ENCODE measurements around the gene PPP4R4.

The PPP4R4 gene

GRCh38 chr14:94142836-94143235 is 31.3 kb upstream of the PPP4R4 start:
- H3K27me3 ChIP-seq = no peaks in the 10 kb centered on the region
- no peak for DNase-seq
- TF ChIP-seq CTCF (IDR thresholded peaks at IDR 0.05; ENCODE audit: low read depth, low read length) = no peak
- H3K36me3 ChIP-seq = no peaks in the 10 kb centered on the region
- H3K4me3 ChIP-seq (ENCODE audit: low read depth, low read length) = no peak overlapping the region
- no peaks in the 10 kb centered on the region for H3K9me3 ChIP-seq
- no peaks in the 10 kb centered on the region for H3K4me1 ChIP-seq

DNA sequence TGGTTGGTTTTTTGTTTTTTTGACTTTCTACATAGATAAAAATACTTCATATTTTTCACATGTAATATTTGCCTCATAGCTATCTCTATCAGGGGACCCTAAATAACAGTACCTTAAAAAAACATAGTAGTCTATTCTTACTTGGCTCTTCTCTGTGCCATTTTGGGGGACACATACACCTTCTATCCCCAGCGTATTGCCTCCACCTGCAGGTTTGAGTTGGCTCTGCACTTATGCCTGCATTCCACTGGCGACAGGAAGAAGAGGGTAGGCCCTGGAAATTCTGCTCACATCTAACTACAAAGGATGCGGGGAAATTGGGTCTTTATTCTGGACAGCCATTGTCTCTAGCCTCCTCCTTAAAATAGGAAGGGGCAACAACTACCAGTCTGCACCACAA is 30.9 kb upstream of the PPP4R4 start:
- no peaks in the 10 kb centered on the region for H3K27me3 ChIP-seq
- no peaks in the 10 kb centered on the region for H3K9me3 ChIP-seq
- DNase-seq = no peak
- H3K4me3 ChIP-seq (ENCODE audit: low read depth, low read length) = no peak overlapping the region
- H3K4me1 ChIP-seq = no peaks in the 10 kb centered on the region
- peak; percentile 55 for TF ChIP-seq CTCF (IDR thresholded peaks at IDR 0.05; ENCODE audit: low read depth, low read length)
- no peaks in the 10 kb centered on the region for H3K36me3 ChIP-seq

DNA sequence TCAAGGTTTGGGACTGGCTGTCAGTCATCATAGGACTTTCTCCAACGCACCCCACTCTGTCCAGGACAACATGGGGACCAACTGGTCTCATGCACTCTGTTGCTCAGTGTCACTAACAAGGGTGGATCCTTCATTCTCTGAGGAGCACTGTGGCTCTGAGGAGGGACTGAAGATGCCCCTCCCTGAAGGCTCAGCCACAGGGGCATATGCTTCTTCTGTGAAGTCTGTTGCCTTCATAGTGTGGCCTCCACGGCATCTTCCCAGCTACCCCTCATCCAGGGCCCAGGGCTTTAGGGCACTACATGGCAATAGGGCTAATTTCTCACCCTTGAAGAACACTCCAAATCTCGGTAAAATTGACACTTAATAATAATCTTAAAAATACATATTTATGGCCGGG is 30.4 kb upstream of the PPP4R4 start:
- Histone ChIP-seq H3K4me1 (no peaks in the 10 kb centered on the region), H3K9me3 (no peaks in the 10 kb centered on the region), H3K4me3 (ENCODE audit: low read depth, low read length) (no peak overlapping the region), H3K27me3 (no peaks in the 10 kb centered on the region), H3K36me3 (no peaks in the 10 kb centered on the region)
- DNase-seq = no peak
- TF ChIP-seq CTCF (IDR thresholded peaks at IDR 0.05; ENCODE audit: low read depth, low read length) = no peak

- TF ChIP-seq CTCF (IDR thresholded peaks at IDR 0.05; ENCODE audit: low read depth, low read length) = no peak
- Histone ChIP-seq H3K9me3 (no peaks in the 10 kb centered on the region), H3K4me3 (ENCODE audit: low read depth, low read length) (no peak overlapping the region), H3K27me3 (no peaks in the 10 kb centered on the region), H3K36me3 (no peaks in the 10 kb centered on the region), H3K4me1 (no peaks in the 10 kb centered on the region)
- DNase-seq = no peak
These were observed 29.4 kb upstream of the PPP4R4 start for GRCh38 chr14:94144765-94145164.

GRCh38 chr14:94145902-94146527 is 28.1 kb upstream of the PPP4R4 start:
- no peaks in the 10 kb centered on the region for H3K4me1 ChIP-seq
- DNase-seq = no peak
- no peak overlapping the region for H3K4me3 ChIP-seq (ENCODE audit: low read depth, low read length)
- no peaks in the 10 kb centered on the region for H3K36me3 ChIP-seq
- H3K9me3 ChIP-seq = no peaks in the 10 kb centered on the region
- no peaks in the 10 kb centered on the region for H3K27me3 ChIP-seq
- no peak for TF ChIP-seq CTCF (IDR thresholded peaks at IDR 0.05; ENCODE audit: low read depth, low read length)

- Histone ChIP-seq H3K4me3 (ENCODE audit: low read depth, low read length) (no peak overlapping the region), H3K9me3 (no peaks in the 10 kb centered on the region; the same call in 1 of the 2 replicates), H3K4me1 (no peaks in the 10 kb centered on the region), H3K27me3 (no peaks in the 10 kb centered on the region), H3K36me3 (no peaks in the 10 kb centered on the region)
- no peak for DNase-seq
- TF ChIP-seq CTCF (IDR thresholded peaks at IDR 0.05; ENCODE audit: low read depth, low read length) = no peak
These were observed 21.4 kb upstream of the PPP4R4 start for GRCh38 chr14:94152676-94153075.

Data from BE2C (cell line).